Stimulated activated CD8-positive, alpha-beta memory T cell treated with anti-CD3 and anti-CD28 coated beads, Interleukin-4, amount 100 ng/mL, for 48 hours (primary cell): ENCODE results near the gene ZNF429.
"Not testable (repeated sequence)": the region's sequence is repeated elsewhere in the genome, so short reads cannot be mapped to it uniquely, and the experiment has no call there.

Source experiments
- DNase-seq: peaks from one replicate; pipeline ENCODE4 v3.0.0-alpha.2; 2020

ZNF429 gene

GRCh38 chr19:21593502-21593901, 88.1 kb downstream of the ZNF429 start:
- DNase-seq: no peak

- DNase-seq: no peak
Observed at GRCh38 chr19:21593934-21594820, 88.8 kb downstream of the ZNF429 start.

GRCh38 chr19:21595185-21595584, 89.8 kb downstream of the ZNF429 start:
- no peak for DNase-seq

GRCh38 chr19:21602082-21602658, 96.8 kb downstream of the ZNF429 start:
- no peak for DNase-seq

- DNase-seq: not testable (repeated sequence)
Observed at GRCh38 chr19:21602659-21603430, 97.4 kb downstream of the ZNF429 start.

- DNase-seq: no peak
Observed at GRCh38 chr19:21603431-21604231, 98.2 kb downstream of the ZNF429 start.

- DNase-seq: no peak
Observed at GRCh38 chr19:21604351-21604926, 99.0 kb downstream of the ZNF429 start.
